Upper lobe of left lung (tissue), 4 donors: ENCODE data around the gene AMER1.

Source experiments
- CTCF ChIP-seq, 6 experiments: fragments of 450-650 bp in 4 of 6; fragments of 200-600 bp in 2 of 6; sonication (generic) in 2 of 6; IDR thresholded peaks; one replicate each; pipeline ENCODE4 v1.5.1; 2016 to 2019; ENCODE audit warnings: antibody characterized with exemption in 6 of 6
- POLR2A ChIP-seq, 4 donors: fragments of 450-650 bp; IDR thresholded peaks; one replicate each; pipeline ENCODE4 v1.5.1; 2016 to 2017; ENCODE audit warnings: antibody characterized with exemption in 4 of 4, mild to moderate bottlenecking in 2 of 4
- POLR2AphosphoS5 ChIP-seq, 2 donors: sonication (generic); formaldehyde crosslinking; IDR thresholded peaks; one replicate each; pipeline ENCODE4 v1.5.1; 2017; ENCODE audit warnings: antibody characterized with exemption in 2 of 2

- peak in 3 of 4 donors; percentile 51 to 78 (median 59) for TF ChIP-seq POLR2A (IDR thresholded peaks at IDR 0.05)
- peak; percentile 46 to 86 for TF ChIP-seq POLR2AphosphoS5 (IDR thresholded peaks at IDR 0.05)
- TF ChIP-seq CTCF (IDR thresholded peaks at IDR 0.05), result peak in 3 of 6 experiments; percentile 10 to 49 (median 11)
Observed at GRCh38 chrX:64205735-64206501, 410 bp upstream of the AMER1 start.
